CD14-positive monocyte (primary cell): Measurements from ENCODE around the gene GNGT1. TPM values are rescaled to one million over a fixed set of nuclear protein-coding genes. Genes with fewer than 3 reads are reported as not detected.
"Not testable (repeated sequence)": the region's sequence is repeated elsewhere in the genome, so short reads cannot be mapped to it uniquely, and the experiment has no call there.

Experiments used
- DNase-seq, 3 donors: peaks; one replicate each; pipeline ENCODE4 v3.0.0-alpha.2; 2011 to 2022
- H2AFZ ChIP-seq: 2 replicates; pipeline ENCODE4 v1.6.0; 2012; ENCODE audit warnings: mild to moderate bottlenecking, low read depth, low read length, inconsistent platforms; ENCODE audit not compliant: insufficient read depth, poor library complexity, severe bottlenecking
- H3K27ac ChIP-seq, 2 donors: 1 replicate in 1 of 2; 2 replicates in 1 of 2; pipeline ENCODE4 v1.5.1; 2012 to 2013; ENCODE audit warnings: low read length in 2 of 2, control low read depth in 1 of 2, inconsistent platforms in 1 of 2, low read depth in 1 of 2, mild to moderate bottlenecking in 1 of 2
- H3K27me3 ChIP-seq, 2 donors: one replicate each; pipeline versions ENCODE4 v1.6.0 to v1.6.1; 2011 to 2013; ENCODE audit warnings: low read length in 2 of 2; ENCODE audit not compliant: control insufficient read depth in 2 of 2, insufficient read depth in 2 of 2
- H3K36me3 ChIP-seq, 2 donors: replicated peaks in 1 of 2; 1 replicate in 1 of 2; 2 replicates in 1 of 2; pipeline versions ENCODE4 v1.5.1 to v1.6.1; 2012 to 2013; ENCODE audit warnings: low read length in 2 of 2, control low read depth in 1 of 2, inconsistent platforms in 1 of 2, mild to moderate bottlenecking in 1 of 2; ENCODE audit not compliant: insufficient read depth in 2 of 2, control insufficient read depth in 1 of 2
- H3K4me1 ChIP-seq, 2 donors: 1 replicate in 1 of 2; 2 replicates in 1 of 2; pipeline versions ENCODE4 v1.5.1 to v1.6.1; 2012 to 2013; ENCODE audit warnings: low read length in 2 of 2, control low read depth in 1 of 2, inconsistent platforms in 1 of 2, mild to moderate bottlenecking in 1 of 2, moderate library complexity in 1 of 2; ENCODE audit not compliant: insufficient read depth in 2 of 2, control insufficient read depth in 1 of 2
- H3K4me2 ChIP-seq: replicated peaks from 2 replicates; pipeline ENCODE3; 2012; ENCODE audit warnings: low read length, moderate library complexity, mild to moderate bottlenecking; ENCODE audit not compliant: poor library complexity, severe bottlenecking; ENCODE audit errors: extremely low read depth
- H3K4me3 ChIP-seq, 3 experiments: fragments of 200-600 bp in 1 of 3; sonication (generic) in 1 of 3; replicated peaks in 1 of 3; 1 replicate in 2 of 3; 2 replicates in 1 of 3; pipeline ENCODE4 v1.5.1; 2011 to 2013; ENCODE audit warnings: low read length in 3 of 3, mild to moderate bottlenecking in 3 of 3, control low read depth in 2 of 3, low read depth in 2 of 3, inconsistent platforms in 1 of 3, moderate library complexity in 1 of 3
- H3K79me2 ChIP-seq: 2 replicates; pipeline ENCODE4 v1.6.0; 2012; ENCODE audit warnings: mild to moderate bottlenecking, control low read depth, inconsistent platforms, low read length, moderate library complexity; ENCODE audit not compliant: insufficient read depth
- H3K9ac ChIP-seq: 2 replicates; pipeline ENCODE4 v1.6.0; 2017; ENCODE audit warnings: low read length, mild to moderate bottlenecking; ENCODE audit not compliant: insufficient read depth, poor library complexity, severe bottlenecking
- H3K9me3 ChIP-seq, 2 donors: replicated peaks in 1 of 2; 1 replicate in 1 of 2; 2 replicates in 1 of 2; pipeline versions ENCODE4 v1.5.1 to v1.6.1; 2012 to 2013; ENCODE audit warnings: low read length in 2 of 2, control low read depth in 1 of 2; ENCODE audit not compliant: control insufficient read depth in 1 of 2, insufficient read depth in 1 of 2
- H4K20me1 ChIP-seq: 2 replicates; pipeline ENCODE4 v1.6.0; 2012; ENCODE audit warnings: mild to moderate bottlenecking, low read length, control low read depth, moderate library complexity; ENCODE audit not compliant: insufficient read depth
- H3K27ac Mint-ChIP-seq, 7 donors: one replicate each; pipeline ENCODE4 v1.8.0; 2020; ENCODE audit warnings: mild to moderate bottlenecking in 7 of 7, mixed read lengths in 7 of 7, moderate library complexity in 6 of 7, inconsistent platforms in 2 of 7
- H3K27me3 Mint-ChIP-seq, 3 donors: one replicate each; pipeline ENCODE4 v1.8.0; 2021 to 2022; ENCODE audit warnings: low read depth in 3 of 3, mild to moderate bottlenecking in 3 of 3, mixed read lengths in 3 of 3, moderate library complexity in 3 of 3, inconsistent platforms in 1 of 3
- H3K36me3 Mint-ChIP-seq, 2 donors: one replicate each; pipeline ENCODE4 v1.8.0; 2020; ENCODE audit warnings: mixed read lengths in 2 of 2, inconsistent platforms in 1 of 2, mild to moderate bottlenecking in 1 of 2
- H3K4me1 Mint-ChIP-seq: one replicate; pipeline ENCODE4 v1.8.0; 2020; ENCODE audit warnings: mild to moderate bottlenecking, mixed read lengths
- H3K4me3 Mint-ChIP-seq, 2 donors: one replicate each; pipeline ENCODE4 v1.8.0; 2020; ENCODE audit warnings: mild to moderate bottlenecking in 2 of 2, mixed read lengths in 2 of 2, moderate library complexity in 1 of 2
- H3K9me3 Mint-ChIP-seq, 7 donors: one replicate each; pipeline ENCODE4 v1.8.0; 2020 to 2022; ENCODE audit warnings: mixed read lengths in 7 of 7, mild to moderate bottlenecking in 6 of 7, moderate library complexity in 6 of 7, inconsistent platforms in 2 of 7
- intact Hi-C, 2 donors: fragments of 100-400 bp; cut with micrococcal nuclease; formaldehyde crosslinking; loops; one replicate each; pipeline versions ENCODE4 v1.15.0 to v1.15.1; 2023
- polyA plus RNA-seq, 3 donors: library from polyadenylated mRNA; depleted of rRNA in 1 of 3; unstranded in 2 of 3; stranded (reverse) in 1 of 3; fragments of 300-500 nt in 2 of 3; fragments of >200 nt in 1 of 3; fragmentation: Illumina TruSeq in 2 of 3; gene quantifications; 1 replicate in 2 of 3; 2 replicates in 1 of 3; pipeline ENCODE4 v1.2.3, GENCODE V29; 2012 to 2021
- TF ChIP-seq, protein P1 (sequence below): fragments of 200-600 bp; IDR thresholded peaks from one replicate; pipeline ENCODE4 v1.8.0; 2022; ENCODE audit warnings: antibody characterized with exemption, mild to moderate bottlenecking

The GNGT1 gene
- polyA plus RNA-seq, 3 donors, result not detected

DNA sequence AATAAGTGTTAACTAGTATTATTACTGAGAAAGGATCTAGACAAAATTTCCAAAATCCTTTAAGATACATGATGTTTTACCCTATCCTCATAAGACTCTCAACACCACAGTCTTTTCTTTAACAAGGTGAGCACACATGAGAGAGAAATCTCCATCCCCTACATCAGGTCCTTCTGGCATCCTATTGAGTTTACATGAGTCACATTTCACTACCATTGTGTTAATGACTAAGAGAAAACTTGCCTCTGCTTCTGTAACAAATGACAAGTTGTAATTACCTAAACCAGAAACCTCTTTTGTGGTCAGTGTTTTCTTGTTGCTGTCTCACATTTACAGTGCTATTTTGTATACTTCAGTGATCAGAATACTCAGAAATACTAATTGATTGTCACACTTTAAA lies 5.3 kb downstream of the GNGT1 start:
- H3K4me3 ChIP-seq, H2AFZ ChIP-seq, H4K20me1 ChIP-seq, H3K27me3 ChIP-seq, intact Hi-C loops, DNase-seq, H3K4me1 Mint-ChIP-seq, H3K36me3 ChIP-seq, H3K36me3 Mint-ChIP-seq, H3K79me2 ChIP-seq, H3K4me3 Mint-ChIP-seq, H3K9me3 ChIP-seq, H3K27me3 Mint-ChIP-seq, H3K27ac ChIP-seq, H3K4me2 ChIP-seq, H3K9ac ChIP-seq, H3K9me3 Mint-ChIP-seq, H3K4me1 ChIP-seq, H3K27ac Mint-ChIP-seq: not testable (repeated sequence)

DNA sequence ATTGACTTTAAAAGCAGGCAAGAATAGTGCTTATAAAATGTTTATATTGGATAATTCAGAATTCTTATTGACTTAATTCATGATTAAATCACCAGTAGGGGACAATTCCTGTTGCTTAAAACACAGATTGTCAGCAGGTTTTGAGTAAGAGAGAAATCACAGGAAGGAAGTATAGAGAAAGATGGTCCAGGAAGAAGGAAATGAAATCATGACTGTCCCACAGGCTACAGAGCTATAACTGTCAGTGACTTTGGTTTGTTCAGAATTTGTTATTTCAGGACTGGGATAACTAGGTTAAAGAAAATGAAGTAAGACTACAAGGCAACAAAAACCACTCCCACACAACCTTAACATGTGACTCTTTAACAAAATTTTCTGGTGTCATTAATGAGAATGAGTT lies 6.8 kb downstream of the GNGT1 start:
- no peaks in the 10 kb centered on the region for H4K20me1 ChIP-seq
- H3K27ac Mint-ChIP-seq, result no peak overlapping the region
- peaks cover 0 to 9% (median 6%) of the 10 kb centered on the region in 3 donors for H3K27me3 Mint-ChIP-seq
- no peak overlapping the region for H3K27ac ChIP-seq
- no peaks in the 10 kb centered on the region for H3K79me2 ChIP-seq
- H3K36me3 ChIP-seq, result no peaks in the 10 kb centered on the region
- DNase-seq, result no peak
- H3K4me1 Mint-ChIP-seq, result no peaks in the 10 kb centered on the region
- no peak overlapping the region for H3K4me3 ChIP-seq
- H3K4me1 ChIP-seq, result no peaks in the 10 kb centered on the region
- H2AFZ ChIP-seq, result no peak overlapping the region
- TF ChIP-seq, protein P1, sequence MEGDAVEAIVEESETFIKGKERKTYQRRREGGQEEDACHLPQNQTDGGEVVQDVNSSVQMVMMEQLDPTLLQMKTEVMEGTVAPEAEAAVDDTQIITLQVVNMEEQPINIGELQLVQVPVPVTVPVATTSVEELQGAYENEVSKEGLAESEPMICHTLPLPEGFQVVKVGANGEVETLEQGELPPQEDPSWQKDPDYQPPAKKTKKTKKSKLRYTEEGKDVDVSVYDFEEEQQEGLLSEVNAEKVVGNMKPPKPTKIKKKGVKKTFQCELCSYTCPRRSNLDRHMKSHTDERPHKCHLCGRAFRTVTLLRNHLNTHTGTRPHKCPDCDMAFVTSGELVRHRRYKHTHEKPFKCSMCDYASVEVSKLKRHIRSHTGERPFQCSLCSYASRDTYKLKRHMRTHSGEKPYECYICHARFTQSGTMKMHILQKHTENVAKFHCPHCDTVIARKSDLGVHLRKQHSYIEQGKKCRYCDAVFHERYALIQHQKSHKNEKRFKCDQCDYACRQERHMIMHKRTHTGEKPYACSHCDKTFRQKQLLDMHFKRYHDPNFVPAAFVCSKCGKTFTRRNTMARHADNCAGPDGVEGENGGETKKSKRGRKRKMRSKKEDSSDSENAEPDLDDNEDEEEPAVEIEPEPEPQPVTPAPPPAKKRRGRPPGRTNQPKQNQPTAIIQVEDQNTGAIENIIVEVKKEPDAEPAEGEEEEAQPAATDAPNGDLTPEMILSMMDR, result no peak
- H3K4me3 Mint-ChIP-seq, result no peak overlapping the region
- no peaks in the 10 kb centered on the region for H3K27me3 ChIP-seq
- no peak overlapping the region for H3K9ac ChIP-seq
- intact Hi-C loops, result no loop called here
- no peaks in the 10 kb centered on the region for H3K9me3 Mint-ChIP-seq
- no peaks in the 10 kb centered on the region for H3K9me3 ChIP-seq
- no peak overlapping the region for H3K4me2 ChIP-seq
- no peaks in the 10 kb centered on the region for H3K36me3 Mint-ChIP-seq
